DMS153 (cell line): ENCODE data around the gene EXD3.
"Not testable (repeated sequence)": the region's sequence is repeated elsewhere in the genome, so short reads cannot be mapped to it uniquely, and the experiment has no call there.

ENCODE experiments used
- DNase-seq: peaks from one replicate; lab custom pipeline; 2025; lab: John Stamatoyannopoulos, UW

Gene EXD3

GRCh38 chr9:137379761-137380161 lies 43.2 kb downstream of the EXD3 start:
- no peak for DNase-seq

GRCh38 chr9:137378688-137379410 lies 44.1 kb downstream of the EXD3 start:
- DNase-seq: not testable (repeated sequence)

DNA sequence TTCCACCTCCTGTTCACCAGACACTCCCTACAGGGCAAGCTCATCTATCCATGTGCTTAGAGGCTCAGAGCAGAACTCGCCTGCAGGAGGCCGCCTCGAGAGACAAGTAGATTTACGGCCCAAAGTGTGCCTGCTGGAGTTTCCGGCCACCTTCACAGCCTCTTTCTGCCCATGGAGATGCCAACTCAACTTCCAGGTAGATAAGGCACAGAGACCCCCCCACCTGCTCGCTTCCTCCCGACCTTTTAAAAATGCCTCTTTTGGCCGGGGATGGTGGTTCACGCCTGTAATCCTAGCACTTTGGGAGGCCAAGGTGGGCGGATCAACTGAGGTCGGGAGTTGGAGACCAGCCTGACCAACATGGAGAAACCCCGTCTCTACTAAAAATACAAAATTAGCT lies 46.6 kb downstream of the EXD3 start:
- DNase-seq: no peak

GRCh38 chr9:137375321-137376058 lies 47.5 kb downstream of the EXD3 start:
- DNase-seq: no peak

DNA sequence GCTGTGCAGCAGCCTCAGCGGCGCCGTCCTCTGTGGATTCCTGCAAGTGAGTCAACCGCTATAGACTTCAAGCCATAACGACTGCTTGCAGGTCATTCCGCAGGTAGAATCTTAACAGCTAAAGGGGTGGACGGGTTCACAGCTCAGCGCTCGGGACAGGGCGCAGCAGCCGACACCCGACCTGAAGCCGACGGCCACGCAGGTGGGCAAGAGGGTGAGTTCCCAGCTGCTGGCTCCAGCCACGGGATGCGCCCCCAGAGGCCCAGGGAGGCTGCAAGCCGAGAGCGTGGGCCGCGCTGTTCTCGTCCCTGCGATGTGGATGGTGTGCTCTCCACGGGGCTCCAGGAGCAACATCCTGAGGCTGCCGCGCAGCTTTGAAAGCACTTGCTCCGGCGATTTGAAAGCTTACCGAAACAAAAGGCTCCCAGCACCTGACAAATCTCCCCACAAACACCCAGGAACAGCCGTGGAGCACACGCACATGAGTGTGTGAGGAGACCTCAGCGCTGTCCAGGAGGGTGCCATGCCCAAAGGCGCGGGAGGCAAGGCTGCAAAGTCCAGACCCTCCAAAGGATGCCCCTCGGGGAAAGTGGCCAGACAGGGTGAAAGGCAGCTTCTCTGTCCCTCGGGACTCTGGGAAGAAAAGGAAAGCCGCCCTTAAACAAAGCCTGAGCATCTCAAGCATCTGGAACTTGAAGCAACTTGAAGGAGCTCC lies 48.7 kb downstream of the EXD3 start:
- DNase-seq: no peak

- no peak for DNase-seq
These were observed 49.4 kb downstream of the EXD3 start for GRCh38 chr9:137373611-137373980.

GRCh38 chr9:137372693-137373610 lies 50.0 kb downstream of the EXD3 start:
- no peak for DNase-seq

DNA sequence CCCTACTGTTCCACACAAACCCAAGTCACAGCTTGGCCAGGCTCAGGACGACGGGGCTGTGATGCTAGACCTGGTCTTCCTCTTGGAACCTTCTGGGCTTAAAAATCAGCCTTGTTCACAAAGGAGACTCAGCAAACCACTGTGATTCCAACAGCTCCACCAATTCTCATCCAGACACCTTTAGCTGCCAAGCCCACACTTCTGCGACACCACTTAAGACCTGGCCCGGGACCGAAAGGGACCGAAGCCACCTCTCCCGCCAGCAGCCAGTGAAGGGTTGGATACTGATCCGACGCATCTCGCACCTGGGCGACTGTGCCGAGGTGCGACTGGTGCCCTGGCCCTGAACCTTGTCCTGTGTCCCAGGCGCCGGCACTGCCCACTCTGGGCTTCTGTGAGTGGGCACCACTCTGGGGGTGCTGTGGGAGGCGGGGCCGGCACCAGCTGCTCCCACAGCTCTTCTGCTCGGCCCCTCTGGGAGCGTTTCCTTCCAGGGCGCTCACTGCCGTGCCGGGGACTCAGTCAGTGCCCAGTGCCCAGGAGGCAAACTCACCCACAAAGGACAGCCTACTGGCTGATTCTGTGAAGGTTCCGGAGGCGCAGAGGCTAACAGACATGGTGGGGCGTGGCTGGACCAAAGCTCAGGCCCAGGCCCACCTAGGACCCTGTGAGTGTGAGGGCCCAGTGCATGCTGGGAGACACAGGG lies 50.9 kb downstream of the EXD3 start:
- DNase-seq: no peak

DNA sequence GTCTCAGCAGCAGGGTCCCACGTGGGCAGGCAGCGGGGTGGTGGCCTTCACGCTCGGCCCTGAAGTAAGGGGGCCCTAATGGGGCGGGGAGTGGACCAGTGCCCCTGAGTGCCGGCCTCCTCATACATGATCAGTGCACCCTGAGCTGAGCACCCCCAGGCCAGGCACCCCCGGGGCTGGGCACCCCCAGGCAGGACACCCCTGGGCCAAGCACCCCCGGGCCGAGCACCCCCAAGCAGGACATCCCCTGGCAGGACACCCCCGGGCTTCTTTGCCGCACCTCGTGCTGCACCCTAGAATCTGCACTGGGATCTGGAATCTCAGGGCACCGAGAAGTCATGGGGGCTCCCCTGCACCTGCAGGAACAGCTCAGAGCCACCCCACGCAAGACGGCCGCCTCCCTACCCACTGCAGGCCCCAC lies 51.4 kb downstream of the EXD3 start:
- DNase-seq: no peak

GRCh38 chr9:137370865-137371520 lies 52.0 kb downstream of the EXD3 start:
- DNase-seq: no peak

- no peak for DNase-seq
These were observed 52.8 kb downstream of the EXD3 start for GRCh38 chr9:137369911-137370764.

- no peak for DNase-seq
These were observed 53.7 kb downstream of the EXD3 start for GRCh38 chr9:137369061-137369787.

GRCh38 chr9:137368431-137369035 lies 54.4 kb downstream of the EXD3 start:
- no peak for DNase-seq

GRCh38 chr9:137367506-137368430 lies 55.2 kb downstream of the EXD3 start:
- no peak for DNase-seq

- DNase-seq: no peak
These were observed 56.0 kb downstream of the EXD3 start for GRCh38 chr9:137366891-137367381.

GRCh38 chr9:137366445-137366810 lies 56.5 kb downstream of the EXD3 start:
- DNase-seq: no peak
